Hepatocyte (in vitro differentiated cells): ENCODE measurements around the gene TEX10. TPM values are rescaled to one million over a fixed set of nuclear protein-coding genes. Genes with fewer than 3 reads are reported as not detected.

Source experiments
- DNase-seq: peaks from one replicate; pipeline ENCODE4 v3.0.0-alpha.2; 2016; ENCODE audit warnings: low spot score
- H2AFZ ChIP-seq: fragments of 200-600 bp; sonication (generic); 2 replicates; pipeline ENCODE4 v1.6.0; 2016; ENCODE audit warnings: antibody characterized with exemption, mild to moderate bottlenecking
- H3K27ac ChIP-seq: fragments of 200-600 bp; sonication (generic); 2 replicates; pipeline ENCODE4 v1.5.1; 2016; ENCODE audit warnings: mild to moderate bottlenecking
- H3K27me3 ChIP-seq: fragments of 200-600 bp; sonication (generic); 2 replicates; pipeline ENCODE4 v1.6.1; 2016
- H3K36me3 ChIP-seq: fragments of 200-600 bp; sonication (generic); replicated peaks from 2 replicates; pipeline ENCODE4 v1.5.1; 2016; ENCODE audit warnings: low read depth; ENCODE audit not compliant: insufficient read depth
- H3K4me1 ChIP-seq: fragments of 200-600 bp; sonication (generic); 2 replicates; pipeline ENCODE4 v1.5.1; 2016; ENCODE audit warnings: mild to moderate bottlenecking, moderate library complexity; ENCODE audit not compliant: insufficient read depth
- H3K4me2 ChIP-seq: fragments of 200-600 bp; sonication (generic); 2 replicates; pipeline ENCODE4 v1.6.0; 2016
- H3K4me3 ChIP-seq: fragments of 200-600 bp; sonication (generic); 2 replicates; pipeline ENCODE4 v1.5.1; 2016; ENCODE audit warnings: mild to moderate bottlenecking
- H3K79me2 ChIP-seq: fragments of 200-600 bp; sonication (generic); 2 replicates; pipeline ENCODE4 v1.6.0; 2017; ENCODE audit warnings: mild to moderate bottlenecking
- H3K9me2 ChIP-seq: fragments of 200-600 bp; sonication (generic); replicated peaks from 2 replicates; pipeline ENCODE4 v1.6.0; 2017; ENCODE audit warnings: mild to moderate bottlenecking; ENCODE audit not compliant: insufficient read depth
- H3K9me3 ChIP-seq: fragments of 200-600 bp; sonication (generic); 2 replicates; pipeline ENCODE4 v1.5.1; 2016; ENCODE audit warnings: low read depth, mild to moderate bottlenecking
- H4K20me1 ChIP-seq: fragments of 200-600 bp; sonication (generic); 2 replicates; pipeline ENCODE4 v1.6.0; 2016; ENCODE audit warnings: mild to moderate bottlenecking; ENCODE audit not compliant: insufficient read depth, poor library complexity, severe bottlenecking
- CTCF ChIP-seq: fragments of 200-600 bp; sonication (generic); IDR thresholded peaks from 2 replicates; pipeline ENCODE4 v1.5.1; 2016; ENCODE audit warnings: antibody characterized with exemption, mild to moderate bottlenecking; ENCODE audit not compliant: poor library complexity
- EZH2 ChIP-seq: fragments of 200-600 bp; sonication (generic); IDR thresholded peaks from 2 replicates; pipeline ENCODE4 v1.6.1; 2016; ENCODE audit warnings: antibody characterized with exemption, mild to moderate bottlenecking, borderline replicate concordance
- EZH2phosphoT487 ChIP-seq: fragments of 200-600 bp; sonication (generic); IDR thresholded peaks from one replicate; pipeline ENCODE4 v1.6.1; 2018; ENCODE audit warnings: antibody characterized with exemption, mild to moderate bottlenecking, low read depth, moderate library complexity; ENCODE audit not compliant: unreplicated experiment, severe bottlenecking
- WGBS: methylation state at CpG from one replicate; pipeline ENCODE4 v1.1.6; 2016; ENCODE audit warnings: low lambda C conversion rate; ENCODE audit errors: missing lambda C conversion rate; 5-methylcytosine and 5-hydroxymethylcytosine counted together
- polyA plus RNA-seq: library from polyadenylated mRNA; unstranded; fragments of >200 nt; fragmentation: Nextera tagmentation; extraction: Ambion mirVana; gene quantifications from 2 replicates; pipeline ENCODE4 v1.2.1, GENCODE V29; 2016
- total RNA-seq: library from RNA; depleted of rRNA; stranded (reverse); fragments of >200 nt; gene quantifications from 2 replicates; pipeline ENCODE4 v1.2.3, GENCODE V29; 2014

Gene TEX10
- total and polyA plus RNA-seq, 2 experiments from 2014 or later = 21.8 to 30.0 TPM

DNA sequence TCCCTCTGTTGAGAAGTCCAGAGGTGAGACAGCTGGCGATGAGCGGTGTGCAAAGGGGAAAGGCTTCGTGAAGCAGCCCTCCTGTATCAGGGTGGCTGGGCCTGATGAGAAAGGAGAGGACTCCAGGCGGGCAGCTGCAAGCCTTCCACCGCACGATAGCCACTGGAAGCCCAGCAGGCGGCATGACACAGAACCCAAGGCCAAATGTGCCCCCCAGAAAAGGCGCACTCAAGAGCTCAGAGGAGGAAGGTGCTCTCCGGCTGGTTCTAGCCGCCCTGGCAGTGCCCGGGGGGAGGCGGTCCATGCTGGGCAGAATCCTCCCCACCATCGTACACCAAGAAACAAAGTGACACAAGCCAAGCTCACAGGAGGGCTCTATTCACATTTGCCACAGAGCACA, 60.3 kb downstream of the TEX10 start:
- no peaks in the 10 kb centered on the region for H3K9me2 ChIP-seq
- H3K27ac ChIP-seq = no peak overlapping the region
- H3K4me3 ChIP-seq = no peak overlapping the region
- WGBS = 98% methylated on average over 13 of the region's 13 CpGs
- no peak overlapping the region for H2AFZ ChIP-seq
- peaks cover 4% of the 10 kb centered on the region for H3K4me1 ChIP-seq
- no peaks in the 10 kb centered on the region for H3K9me3 ChIP-seq
- H3K4me2 ChIP-seq = no peak overlapping the region
- no peaks in the 10 kb centered on the region for H3K27me3 ChIP-seq
- no peaks in the 10 kb centered on the region for H3K36me3 ChIP-seq
- DNase-seq = no peak
- H3K79me2 ChIP-seq = no peaks in the 10 kb centered on the region
- H4K20me1 ChIP-seq = no peaks in the 10 kb centered on the region
- TF ChIP-seq EZH2phosphoT487 (no peak), CTCF (no peak), EZH2 (no peak)

DNA sequence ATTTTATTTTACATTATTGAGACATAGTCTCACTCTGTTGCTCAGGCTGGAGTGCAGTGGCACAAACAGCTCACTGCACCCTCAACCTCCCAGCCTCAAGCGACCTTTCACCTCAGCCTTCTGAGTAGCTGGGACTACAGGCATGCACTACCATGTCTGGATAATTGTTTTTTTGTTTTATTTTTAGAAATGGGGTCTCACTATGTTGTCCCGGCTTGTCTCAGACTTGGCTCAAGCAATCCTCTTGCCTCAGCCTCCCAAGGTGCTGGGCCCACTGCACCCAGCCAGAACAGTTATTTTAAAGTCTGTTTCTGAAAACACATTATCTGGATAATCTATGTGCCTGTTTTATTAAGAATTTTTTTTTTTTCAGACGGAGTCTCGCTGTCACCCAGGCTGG, 62.0 kb downstream of the TEX10 start:
- H3K9me2 ChIP-seq = no peaks in the 10 kb centered on the region
- no peak overlapping the region for H3K4me2 ChIP-seq
- no peak overlapping the region for H2AFZ ChIP-seq
- H3K4me3 ChIP-seq = no peak overlapping the region
- no peak for DNase-seq
- peaks cover 4% of the 10 kb centered on the region for H3K9me3 ChIP-seq
- H3K36me3 ChIP-seq = peaks cover 3% of the 10 kb centered on the region
- H3K79me2 ChIP-seq = no peaks in the 10 kb centered on the region
- 99% methylated on average over 4 of the region's 4 CpGs for WGBS
- no peak for TF ChIP-seq CTCF
- TF ChIP-seq EZH2phosphoT487 = no peak
- TF ChIP-seq EZH2 = no peak
- peaks cover 2% of the 10 kb centered on the region for H3K4me1 ChIP-seq
- no peak overlapping the region for H3K27ac ChIP-seq
- no peaks in the 10 kb centered on the region for H3K27me3 ChIP-seq
- no peaks in the 10 kb centered on the region for H4K20me1 ChIP-seq

DNA sequence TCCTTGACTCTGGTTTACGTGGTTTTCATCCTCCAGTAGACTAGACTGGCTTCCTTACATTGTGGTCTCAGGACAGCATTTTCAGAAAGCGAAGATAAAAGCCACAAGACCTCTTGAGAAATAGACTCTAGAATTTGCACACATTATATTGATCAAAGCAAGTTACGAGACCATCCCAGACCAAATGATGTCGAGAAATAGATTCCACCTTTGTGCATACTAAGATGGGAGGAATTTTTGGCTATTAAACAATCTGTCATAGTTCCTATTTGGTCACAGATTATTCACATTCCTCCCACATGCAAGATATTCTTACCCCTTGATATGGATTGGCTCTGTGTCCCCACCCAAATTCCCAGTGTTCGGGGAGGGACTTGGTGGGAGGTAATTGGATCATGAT, 65.6 kb downstream of the TEX10 start:
- Histone ChIP-seq H3K9me3 (peaks cover 6% of the 10 kb centered on the region), H3K4me1 (no peaks in the 10 kb centered on the region), H3K4me3 (no peak overlapping the region), H3K36me3 (peaks cover 3% of the 10 kb centered on the region), H3K27me3 (no peaks in the 10 kb centered on the region), H2AFZ (no peak overlapping the region), H3K4me2 (no peak overlapping the region), H4K20me1 (no peaks in the 10 kb centered on the region), H3K9me2 (no peaks in the 10 kb centered on the region), H3K79me2 (no peaks in the 10 kb centered on the region), H3K27ac (no peak overlapping the region)
- DNase-seq = no peak
- TF ChIP-seq EZH2 (no peak), EZH2phosphoT487 (no peak), CTCF (no peak)
- WGBS = 96% methylated on average over 5 of the region's 5 CpGs

DNA sequence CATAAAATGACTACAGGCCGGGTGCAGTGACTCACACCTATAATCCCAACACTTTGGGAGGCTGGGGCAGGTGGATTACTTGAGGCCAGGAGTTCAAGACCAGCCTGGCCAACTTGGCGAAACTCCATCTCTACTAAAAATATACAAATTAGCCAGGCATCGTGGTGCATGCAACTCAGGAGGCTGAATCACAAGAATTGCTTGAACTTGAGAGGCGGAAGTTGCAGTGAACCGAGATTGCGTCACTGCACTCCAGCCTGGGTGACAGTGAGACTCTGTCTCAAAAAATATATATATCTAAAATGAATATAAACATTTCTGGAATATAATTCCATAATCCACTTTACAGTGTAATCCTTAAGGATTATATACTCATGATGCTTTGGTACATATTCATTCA, 66.5 kb downstream of the TEX10 start:
- H3K4me2 ChIP-seq = no peak overlapping the region
- 99% methylated on average over 6 of the region's 6 CpGs for WGBS
- H3K27ac ChIP-seq = no peak overlapping the region
- H3K4me3 ChIP-seq = no peak overlapping the region
- TF ChIP-seq EZH2 (no peak), CTCF (no peak), EZH2phosphoT487 (no peak)
- H3K9me3 ChIP-seq = peaks cover 6% of the 10 kb centered on the region
- no peaks in the 10 kb centered on the region for H3K9me2 ChIP-seq
- H3K27me3 ChIP-seq = no peaks in the 10 kb centered on the region
- no peak for DNase-seq
- H3K4me1 ChIP-seq = no peaks in the 10 kb centered on the region
- peaks cover 3% of the 10 kb centered on the region for H3K36me3 ChIP-seq
- no peaks in the 10 kb centered on the region for H4K20me1 ChIP-seq
- H3K79me2 ChIP-seq = no peaks in the 10 kb centered on the region
- H2AFZ ChIP-seq = no peak overlapping the region
